Measurements from ENCODE around the gene NUP62.
"Not testable (repeated sequence)": the region's sequence is repeated elsewhere in the genome, so short reads cannot be mapped to it uniquely, and the experiment has no call there.

Gene NUP62

GRCh38 chr19:49929121-49929610 is at the start of gene NUP62, which contains the start of gene ATF5:
NUP62 (minus strand) TSS chr19:49929504; CDS start chr19:49909807, 19,697 bp downstream.
ATF5 (plus strand) TSS chr19:49929205; CDS start chr19:49930851, 1,646 bp downstream.
- DNase-seq = peak; percentile 84

- no peak for DNase-seq
These were observed 49.0 kb upstream of the NUP62 start for GRCh38 chr19:49978324-49978723.

- no peak for DNase-seq
These were observed 48.6 kb upstream of the NUP62 start for GRCh38 chr19:49977881-49978280.

GRCh38 chr19:49977076-49977475 is 47.8 kb upstream of the NUP62 start:
- no peak for DNase-seq

GRCh38 chr19:49976496-49976895 is 47.2 kb upstream of the NUP62 start:
- DNase-seq = no peak

GRCh38 chr19:49975051-49975450 is 45.7 kb upstream of the NUP62 start:
- DNase-seq = no peak

GRCh38 chr19:49973987-49974386 is 44.7 kb upstream of the NUP62 start:
- no peak for DNase-seq

- no peak for DNase-seq
These were observed 43.5 kb upstream of the NUP62 start for GRCh38 chr19:49972841-49973240.

- no peak for DNase-seq
These were observed 42.7 kb upstream of the NUP62 start for GRCh38 chr19:49971991-49972411.

- DNase-seq = not testable (repeated sequence)
These were observed 40.1 kb upstream of the NUP62 start for GRCh38 chr19:49969355-49969754.

GRCh38 chr19:49968279-49968922 is 39.1 kb upstream of the NUP62 start:
- no peak for DNase-seq

- not testable (repeated sequence) for DNase-seq
These were observed 31.7 kb upstream of the NUP62 start, which contains the start of gene SIGLEC11 for GRCh38 chr19:49960980-49961379. SIGLEC11 (minus strand) TSS chr19:49961172; CDS start chr19:49961081, 91 bp downstream.

GRCh38 chr19:49959892-49960291 is 30.6 kb upstream of the NUP62 start:
- DNase-seq = not testable (repeated sequence)

GRCh38 chr19:49958596-49958995 is 29.3 kb upstream of the NUP62 start:
- not testable (repeated sequence) for DNase-seq

GRCh38 chr19:49958144-49958543 is 28.8 kb upstream of the NUP62 start:
- not testable (repeated sequence) for DNase-seq

GRCh38 chr19:49957262-49957915 is 28.1 kb upstream of the NUP62 start:
- no peak for DNase-seq

GRCh38 chr19:49956115-49956495 is 26.8 kb upstream of the NUP62 start:
- no peak for DNase-seq

GRCh38 chr19:49954933-49955332 is 25.6 kb upstream of the NUP62 start:
- DNase-seq = no peak

GRCh38 chr19:49954092-49954829 is 25.0 kb upstream of the NUP62 start:
- DNase-seq = no peak

- DNase-seq = no peak
These were observed 24.1 kb upstream of the NUP62 start for GRCh38 chr19:49953416-49953815.

- no peak for DNase-seq
These were observed 23.6 kb upstream of the NUP62 start for GRCh38 chr19:49952906-49953305.

GRCh38 chr19:49952479-49952836 is 23.2 kb upstream of the NUP62 start:
- DNase-seq = no peak

GRCh38 chr19:49951806-49952478 is 22.6 kb upstream of the NUP62 start:
- no peak for DNase-seq
